DOHH2 (cell line): ENCODE results near the gene TEX51.

ENCODE experiments used
- EZH2phosphoT487 ChIP-seq: fragments of 200-600 bp; sonication (generic); IDR thresholded peaks from 2 replicates; pipeline ENCODE4 v1.6.1; 2017; ENCODE audit warnings: borderline replicate concordance, mild to moderate bottlenecking, antibody characterized with exemption, low read length, moderate library complexity, mixed read lengths
- TF ChIP-seq, protein P1 (sequence below): fragments of 200-600 bp; sonication (generic); IDR thresholded peaks from one replicate; pipeline ENCODE4 v1.5.1; 2014; ENCODE audit warnings: antibody characterized with exemption, mild to moderate bottlenecking, low read depth, low read length; ENCODE audit not compliant: poor library complexity, severe bottlenecking

- TF ChIP-seq, protein P1, sequence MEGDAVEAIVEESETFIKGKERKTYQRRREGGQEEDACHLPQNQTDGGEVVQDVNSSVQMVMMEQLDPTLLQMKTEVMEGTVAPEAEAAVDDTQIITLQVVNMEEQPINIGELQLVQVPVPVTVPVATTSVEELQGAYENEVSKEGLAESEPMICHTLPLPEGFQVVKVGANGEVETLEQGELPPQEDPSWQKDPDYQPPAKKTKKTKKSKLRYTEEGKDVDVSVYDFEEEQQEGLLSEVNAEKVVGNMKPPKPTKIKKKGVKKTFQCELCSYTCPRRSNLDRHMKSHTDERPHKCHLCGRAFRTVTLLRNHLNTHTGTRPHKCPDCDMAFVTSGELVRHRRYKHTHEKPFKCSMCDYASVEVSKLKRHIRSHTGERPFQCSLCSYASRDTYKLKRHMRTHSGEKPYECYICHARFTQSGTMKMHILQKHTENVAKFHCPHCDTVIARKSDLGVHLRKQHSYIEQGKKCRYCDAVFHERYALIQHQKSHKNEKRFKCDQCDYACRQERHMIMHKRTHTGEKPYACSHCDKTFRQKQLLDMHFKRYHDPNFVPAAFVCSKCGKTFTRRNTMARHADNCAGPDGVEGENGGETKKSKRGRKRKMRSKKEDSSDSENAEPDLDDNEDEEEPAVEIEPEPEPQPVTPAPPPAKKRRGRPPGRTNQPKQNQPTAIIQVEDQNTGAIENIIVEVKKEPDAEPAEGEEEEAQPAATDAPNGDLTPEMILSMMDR, result peak; percentile 79
- no peak for TF ChIP-seq EZH2phosphoT487
Measured at GRCh38 chr2:126886211-126886915, 12.3 kb upstream of the TEX51 start.
